Fibroblast of the aortic adventitia (primary cell): ENCODE data around the gene PRR35. TPM values are rescaled to one million over a fixed set of nuclear protein-coding genes. Genes with fewer than 3 reads are reported as not detected.
A peak's percentile ranks its signal among the peaks of the same experiment; 100 is the strongest.

ENCODE experiments used
- DNase-seq: peaks from one replicate; pipeline ENCODE4 v3.0.0-alpha.2; 2010; ENCODE audit warnings: low read depth
- H3K4me3 ChIP-seq: 2 replicates; pipeline ENCODE4 v1.5.1; 2011; ENCODE audit warnings: low read depth, mild to moderate bottlenecking, control low read depth, low read length, moderate library complexity
- CTCF ChIP-seq: IDR thresholded peaks from 2 replicates; pipeline ENCODE4 v1.5.1; 2011; ENCODE audit warnings: mild to moderate bottlenecking, low read length, control low read depth, inconsistent platforms; ENCODE audit not compliant: insufficient read depth
- total RNA-seq: library from RNA; depleted of rRNA; stranded (reverse); fragments of >200 nt; gene quantifications from 2 replicates; pipeline ENCODE4 v1.2.3, GENCODE V29; 2012; ENCODE audit warnings: low replicate concordance

PRR35 gene
- total RNA-seq, 1 donor, result not detected

GRCh38 chr16:528111-529011, 31.8 kb upstream of the PRR35 start:
- H3K4me3 ChIP-seq, result peak overlapping the region; percentile 79
- no peak for TF ChIP-seq CTCF
- DNase-seq, result peak; percentile 66

- DNase-seq, result no peak
- H3K4me3 ChIP-seq, result peak overlapping the region; percentile 79
- TF ChIP-seq CTCF, result no peak
Measured at GRCh38 chr16:529012-529575, 31.1 kb upstream of the PRR35 start.

DNA sequence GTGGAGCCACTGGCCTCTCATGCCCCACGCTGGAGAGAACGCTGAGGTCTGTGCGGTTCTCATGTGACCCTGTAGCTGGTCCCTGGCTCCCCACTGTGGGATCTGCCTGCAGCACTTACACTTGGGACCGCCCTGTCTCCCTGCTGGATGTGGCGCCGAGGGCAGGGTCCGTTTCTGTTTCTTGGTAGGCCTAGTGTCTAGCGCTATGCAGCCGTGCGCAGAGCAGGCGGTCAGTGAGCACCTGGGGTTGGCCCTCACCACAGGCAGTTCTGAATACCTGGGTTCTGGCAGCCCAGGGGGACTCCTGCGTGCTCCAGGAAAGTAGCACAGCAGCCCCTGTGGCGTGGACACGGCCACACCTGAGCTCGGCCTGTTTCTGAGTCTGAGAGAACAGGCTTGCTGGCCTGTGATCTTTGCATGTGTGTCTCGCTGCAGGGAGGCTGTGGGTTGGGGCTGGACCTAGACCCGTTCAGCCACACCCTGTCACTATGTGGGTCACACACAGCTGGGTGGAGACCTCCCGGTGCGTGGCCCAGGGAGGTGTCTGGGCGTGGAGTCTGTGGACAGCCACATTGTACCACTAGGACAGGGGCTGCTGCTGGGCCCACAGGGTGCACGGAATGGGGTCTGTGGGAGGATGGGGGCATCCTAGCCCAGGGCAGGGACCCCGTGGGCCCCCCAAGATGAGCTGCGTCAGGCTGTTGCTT, 29.9 kb upstream of the PRR35 start:
- TF ChIP-seq CTCF, result no peak
- peak overlapping the region; percentile 79 for H3K4me3 ChIP-seq
- DNase-seq, result no peak

GRCh38 chr16:531494-532125, 28.6 kb upstream of the PRR35 start:
- no peak overlapping the region for H3K4me3 ChIP-seq
- no peak for DNase-seq
- TF ChIP-seq CTCF, result no peak

- H3K4me3 ChIP-seq, result no peak overlapping the region
- no peak for TF ChIP-seq CTCF
- DNase-seq, result no peak
Measured at GRCh38 chr16:533391-534123, 26.6 kb upstream of the PRR35 start.

- no peak for DNase-seq
- no peak for TF ChIP-seq CTCF
- H3K4me3 ChIP-seq, result no peak overlapping the region
Measured at GRCh38 chr16:534135-534534, 26.1 kb upstream of the PRR35 start.
